Loucy (cell line): Measurements from ENCODE around the gene CD44.

ENCODE experiments used
- H2AFZ ChIP-seq: fragments of 200-600 bp; sonication (generic); 2 replicates; pipeline ENCODE4 v1.6.0; 2016; ENCODE audit warnings: antibody characterized with exemption, mild to moderate bottlenecking, low read length, moderate library complexity
- H3F3A ChIP-seq: fragments of 200-600 bp; 2 replicates; pipeline ENCODE4 v1.6.0; 2016; ENCODE audit warnings: antibody characterized with exemption, low read depth, mild to moderate bottlenecking
- H3K27me3 ChIP-seq: fragments of 200-600 bp; sonication (generic); 2 replicates; pipeline ENCODE4 v1.6.1; 2014; ENCODE audit warnings: low read length, mild to moderate bottlenecking; ENCODE audit not compliant: insufficient read depth, poor library complexity, severe bottlenecking
- H3K36me3 ChIP-seq: fragments of 200-600 bp; sonication (generic); 2 replicates; pipeline ENCODE4 v1.6.1; 2016; ENCODE audit warnings: low read length; ENCODE audit not compliant: insufficient read depth
- H3K4me1 ChIP-seq: fragments of 200-600 bp; sonication (generic); 2 replicates; pipeline ENCODE4 v1.5.1; 2014; ENCODE audit warnings: low read length, mild to moderate bottlenecking; ENCODE audit not compliant: insufficient read depth, poor library complexity, severe bottlenecking
- H3K4me2 ChIP-seq: fragments of 200-600 bp; sonication (generic); 2 replicates; pipeline ENCODE4 v1.6.0; 2014; ENCODE audit warnings: antibody characterized with exemption, low read length, low read depth, mild to moderate bottlenecking; ENCODE audit not compliant: poor library complexity, severe bottlenecking
- H3K4me3 ChIP-seq: fragments of 200-600 bp; sonication (generic); 2 replicates; pipeline ENCODE4 v1.5.1; 2014; ENCODE audit warnings: low read length, mild to moderate bottlenecking, mixed read lengths; ENCODE audit not compliant: poor library complexity, severe bottlenecking
- H3K79me2 ChIP-seq: fragments of 200-600 bp; sonication (generic); 2 replicates; pipeline ENCODE4 v1.6.1; 2014; ENCODE audit warnings: low read length; ENCODE audit not compliant: insufficient read depth
- H3K9ac ChIP-seq: fragments of 200-600 bp; sonication (generic); 2 replicates; pipeline ENCODE4 v1.6.0; 2014; ENCODE audit warnings: mild to moderate bottlenecking, low read depth, low read length, moderate library complexity; ENCODE audit not compliant: poor library complexity, severe bottlenecking
- H3K9me2 ChIP-seq: fragments of 200-600 bp; sonication (generic); replicated peaks from 2 replicates; pipeline ENCODE4 v1.6.1; 2016; ENCODE audit warnings: low read depth, low read length, mixed read lengths
- H3K9me3 ChIP-seq: fragments of 200-600 bp; sonication (generic); 2 replicates; pipeline ENCODE4 v1.6.1; 2014; ENCODE audit warnings: mild to moderate bottlenecking, antibody characterized with exemption, low read length, low read depth; ENCODE audit not compliant: insufficient read depth
- H4K20me1 ChIP-seq: fragments of 200-600 bp; sonication (generic); 2 replicates; pipeline ENCODE4 v1.6.0; 2014; ENCODE audit warnings: antibody characterized with exemption, low read length, mild to moderate bottlenecking; ENCODE audit not compliant: insufficient read depth, poor library complexity, severe bottlenecking
- EZH2phosphoT487 ChIP-seq: fragments of 200-600 bp; IDR thresholded peaks from 2 replicates; pipeline ENCODE4 v1.6.1; 2018; ENCODE audit warnings: antibody characterized with exemption, mild to moderate bottlenecking, moderate library complexity, borderline replicate concordance
- TF ChIP-seq, protein P1 (sequence below): fragments of 200-600 bp; sonication (generic); conservative IDR thresholded peaks from 2 replicates; pipeline ENCODE4 v1.5.1; 2014; ENCODE audit warnings: mild to moderate bottlenecking, antibody characterized with exemption, low read length

CD44 gene

DNA sequence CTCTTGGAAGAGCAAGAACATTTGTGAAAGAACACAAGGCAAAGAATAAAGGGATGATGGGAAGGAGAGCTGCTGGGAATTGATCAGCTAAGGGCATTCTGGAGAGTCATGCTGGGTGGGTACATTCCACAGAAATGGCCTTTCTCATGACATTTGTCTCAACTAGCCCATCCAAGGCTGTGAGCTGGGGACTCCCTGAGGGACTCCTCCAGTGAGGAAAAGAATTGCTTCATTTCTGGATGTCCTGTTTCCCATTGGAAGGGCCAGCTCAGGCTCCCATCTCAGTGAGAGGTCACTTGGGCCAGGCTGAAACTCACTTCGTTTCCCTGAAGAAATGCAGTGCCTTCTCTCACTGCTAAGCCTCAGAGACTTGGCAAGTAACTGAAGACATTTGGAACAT, 106.8 kb downstream of the CD44 start:
- Histone ChIP-seq H3K9me2 (no peaks in the 10 kb centered on the region), H3K27me3 (no peaks in the 10 kb centered on the region), H2AFZ (no peak overlapping the region), H3F3A (peaks cover 3% of the 10 kb centered on the region; the same call in 1 of the 2 replicates), H3K4me1 (peaks cover 12% of the 10 kb centered on the region), H3K9ac (no peak overlapping the region), H3K4me3 (no peak overlapping the region), H3K9me3 (no peaks in the 10 kb centered on the region), H4K20me1 (no peaks in the 10 kb centered on the region), H3K4me2 (no peak overlapping the region), H3K36me3 (no peaks in the 10 kb centered on the region), H3K79me2 (no peaks in the 10 kb centered on the region)
- no peak for TF ChIP-seq EZH2phosphoT487
- TF ChIP-seq, protein P1, sequence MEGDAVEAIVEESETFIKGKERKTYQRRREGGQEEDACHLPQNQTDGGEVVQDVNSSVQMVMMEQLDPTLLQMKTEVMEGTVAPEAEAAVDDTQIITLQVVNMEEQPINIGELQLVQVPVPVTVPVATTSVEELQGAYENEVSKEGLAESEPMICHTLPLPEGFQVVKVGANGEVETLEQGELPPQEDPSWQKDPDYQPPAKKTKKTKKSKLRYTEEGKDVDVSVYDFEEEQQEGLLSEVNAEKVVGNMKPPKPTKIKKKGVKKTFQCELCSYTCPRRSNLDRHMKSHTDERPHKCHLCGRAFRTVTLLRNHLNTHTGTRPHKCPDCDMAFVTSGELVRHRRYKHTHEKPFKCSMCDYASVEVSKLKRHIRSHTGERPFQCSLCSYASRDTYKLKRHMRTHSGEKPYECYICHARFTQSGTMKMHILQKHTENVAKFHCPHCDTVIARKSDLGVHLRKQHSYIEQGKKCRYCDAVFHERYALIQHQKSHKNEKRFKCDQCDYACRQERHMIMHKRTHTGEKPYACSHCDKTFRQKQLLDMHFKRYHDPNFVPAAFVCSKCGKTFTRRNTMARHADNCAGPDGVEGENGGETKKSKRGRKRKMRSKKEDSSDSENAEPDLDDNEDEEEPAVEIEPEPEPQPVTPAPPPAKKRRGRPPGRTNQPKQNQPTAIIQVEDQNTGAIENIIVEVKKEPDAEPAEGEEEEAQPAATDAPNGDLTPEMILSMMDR, result no peak

DNA sequence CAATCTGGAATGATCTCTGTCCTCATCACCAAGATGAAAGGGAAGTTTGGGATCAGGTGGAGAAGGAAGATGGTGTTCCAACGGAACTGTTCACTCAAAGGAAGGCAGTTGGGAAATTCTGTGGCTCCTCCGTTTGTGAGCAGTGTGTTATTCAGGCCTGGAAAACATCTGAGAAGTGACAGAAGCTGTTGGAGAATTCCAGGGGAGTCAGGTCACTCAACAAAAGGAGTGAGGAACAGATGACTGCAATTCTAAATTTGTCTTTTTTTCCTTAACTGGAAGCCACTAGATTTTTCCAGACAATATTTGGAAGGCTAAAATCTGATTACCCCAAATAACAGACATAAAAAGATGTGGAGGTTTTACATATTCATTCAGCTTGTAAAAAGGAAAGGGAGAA, 107.8 kb downstream of the CD44 start:
- Histone ChIP-seq H3K9ac (no peak overlapping the region), H3K4me1 (peaks cover 12% of the 10 kb centered on the region), H3K79me2 (no peaks in the 10 kb centered on the region), H3K4me2 (no peak overlapping the region), H3K9me2 (no peaks in the 10 kb centered on the region), H3K9me3 (no peaks in the 10 kb centered on the region), H2AFZ (no peak overlapping the region), H3K4me3 (no peak overlapping the region), H4K20me1 (no peaks in the 10 kb centered on the region), H3K27me3 (no peaks in the 10 kb centered on the region), H3F3A (peaks cover 3% of the 10 kb centered on the region; the same call in 1 of the 2 replicates), H3K36me3 (no peaks in the 10 kb centered on the region)
- no peak for TF ChIP-seq EZH2phosphoT487
- TF ChIP-seq, protein P1, result no peak

DNA sequence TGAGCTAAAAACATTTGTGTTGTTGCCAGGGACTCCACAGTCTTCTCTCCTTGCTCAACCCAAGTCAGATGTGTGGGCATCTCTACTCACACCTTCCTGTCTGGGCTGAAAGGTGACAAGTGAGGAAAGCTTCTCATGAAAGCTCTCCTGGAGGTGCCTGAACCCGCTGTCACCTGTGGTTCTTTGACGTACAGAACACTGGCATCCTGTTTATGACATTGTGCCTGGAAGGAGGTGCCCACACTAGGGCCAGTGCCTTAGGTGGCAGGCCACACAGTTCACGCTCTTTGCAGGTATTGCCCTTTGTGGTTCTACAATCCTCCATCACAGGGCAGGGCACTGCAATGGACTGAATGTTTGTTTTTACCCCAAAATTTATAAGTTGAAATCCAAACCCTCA, 108.5 kb downstream of the CD44 start:
- Histone ChIP-seq H2AFZ (no peak overlapping the region), H3K4me3 (no peak overlapping the region), H4K20me1 (no peaks in the 10 kb centered on the region), H3K9me3 (no peaks in the 10 kb centered on the region), H3K27me3 (no peaks in the 10 kb centered on the region), H3K4me1 (peaks cover 12% of the 10 kb centered on the region), H3F3A (peaks cover 3% of the 10 kb centered on the region; the same call in 1 of the 2 replicates), H3K79me2 (no peaks in the 10 kb centered on the region), H3K9ac (no peak overlapping the region), H3K36me3 (no peaks in the 10 kb centered on the region), H3K9me2 (no peaks in the 10 kb centered on the region), H3K4me2 (no peak overlapping the region)
- TF ChIP-seq, protein P1, result no peak
- no peak for TF ChIP-seq EZH2phosphoT487
